ENCODE results near the gene REXO5.

Gene REXO5

DNA sequence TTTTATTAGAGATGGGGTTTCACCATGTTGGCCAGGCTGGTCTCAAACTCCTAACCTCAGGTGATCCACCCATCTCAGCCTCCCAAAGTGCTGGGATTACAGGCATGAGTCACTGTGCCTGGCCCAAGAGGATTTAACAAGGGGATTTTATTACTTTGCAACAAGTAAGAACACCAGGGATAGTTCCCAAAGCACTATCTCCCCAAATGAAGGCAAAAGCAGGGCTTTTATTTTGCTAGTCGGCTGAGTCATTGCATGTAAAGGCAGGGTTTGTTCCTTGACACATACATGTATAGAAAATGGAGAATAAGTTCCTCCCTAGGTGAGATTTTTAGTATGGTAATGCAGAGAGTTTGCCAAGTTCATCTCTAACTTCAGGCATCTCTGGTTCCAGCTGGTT is 24.0 kb downstream of the REXO5 start:
- Mint-ChIP-seq H3K4me1 (no peaks in the 10 kb centered on the region), H3K27me3 (ENCODE audit: low read depth, poor library complexity) (peaks cover 3% of the 10 kb centered on the region), H3K36me3 (ENCODE audit: low read depth) (peaks cover 24% of the 10 kb centered on the region)

DNA sequence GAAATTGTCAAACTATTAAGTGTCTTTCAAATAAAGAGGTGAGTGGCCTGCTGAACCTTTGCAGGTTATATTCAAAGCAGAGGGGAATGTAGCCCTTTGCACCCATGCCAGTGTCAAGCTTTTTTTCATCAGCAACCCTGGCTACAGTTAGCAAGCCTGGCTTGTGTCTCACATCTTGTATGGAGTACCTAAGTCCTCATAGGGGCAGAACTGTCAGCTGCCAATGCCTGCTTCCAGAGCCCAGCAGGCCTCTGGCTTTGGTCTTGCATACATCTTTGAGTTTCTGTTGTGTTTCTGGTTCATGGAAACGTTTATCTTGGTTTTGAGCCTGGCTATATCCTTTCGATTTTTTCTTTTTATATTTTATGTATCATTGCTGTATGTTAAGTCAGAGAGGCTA is 26.8 kb downstream of the REXO5 start:
- DNase-seq = no peak
- Mint-ChIP-seq H3K9me3 (peaks cover 25% of the 10 kb centered on the region), H3K4me1 (no peaks in the 10 kb centered on the region), H3K4me3 (no peak overlapping the region), H3K36me3 (ENCODE audit: low read depth) (peaks cover 51% of the 10 kb centered on the region), H3K27ac (no peak overlapping the region), H3K27me3 (ENCODE audit: low read depth, poor library complexity) (peaks cover 3% of the 10 kb centered on the region)
- TF ChIP-seq, protein P1, sequence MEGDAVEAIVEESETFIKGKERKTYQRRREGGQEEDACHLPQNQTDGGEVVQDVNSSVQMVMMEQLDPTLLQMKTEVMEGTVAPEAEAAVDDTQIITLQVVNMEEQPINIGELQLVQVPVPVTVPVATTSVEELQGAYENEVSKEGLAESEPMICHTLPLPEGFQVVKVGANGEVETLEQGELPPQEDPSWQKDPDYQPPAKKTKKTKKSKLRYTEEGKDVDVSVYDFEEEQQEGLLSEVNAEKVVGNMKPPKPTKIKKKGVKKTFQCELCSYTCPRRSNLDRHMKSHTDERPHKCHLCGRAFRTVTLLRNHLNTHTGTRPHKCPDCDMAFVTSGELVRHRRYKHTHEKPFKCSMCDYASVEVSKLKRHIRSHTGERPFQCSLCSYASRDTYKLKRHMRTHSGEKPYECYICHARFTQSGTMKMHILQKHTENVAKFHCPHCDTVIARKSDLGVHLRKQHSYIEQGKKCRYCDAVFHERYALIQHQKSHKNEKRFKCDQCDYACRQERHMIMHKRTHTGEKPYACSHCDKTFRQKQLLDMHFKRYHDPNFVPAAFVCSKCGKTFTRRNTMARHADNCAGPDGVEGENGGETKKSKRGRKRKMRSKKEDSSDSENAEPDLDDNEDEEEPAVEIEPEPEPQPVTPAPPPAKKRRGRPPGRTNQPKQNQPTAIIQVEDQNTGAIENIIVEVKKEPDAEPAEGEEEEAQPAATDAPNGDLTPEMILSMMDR (IDR thresholded peaks at IDR 0.05) = no peak

More for the DNA sequence above, 24.0 kb downstream of the REXO5 start:
- TF ChIP-seq, protein P1 (IDR thresholded peaks at IDR 0.05) = no peak
- no peak overlapping the region for H3K4me3 Mint-ChIP-seq
- DNase-seq = no peak
- H3K27ac Mint-ChIP-seq = no peak overlapping the region
- H3K9me3 Mint-ChIP-seq = peaks cover 9% of the 10 kb centered on the region

DNA sequence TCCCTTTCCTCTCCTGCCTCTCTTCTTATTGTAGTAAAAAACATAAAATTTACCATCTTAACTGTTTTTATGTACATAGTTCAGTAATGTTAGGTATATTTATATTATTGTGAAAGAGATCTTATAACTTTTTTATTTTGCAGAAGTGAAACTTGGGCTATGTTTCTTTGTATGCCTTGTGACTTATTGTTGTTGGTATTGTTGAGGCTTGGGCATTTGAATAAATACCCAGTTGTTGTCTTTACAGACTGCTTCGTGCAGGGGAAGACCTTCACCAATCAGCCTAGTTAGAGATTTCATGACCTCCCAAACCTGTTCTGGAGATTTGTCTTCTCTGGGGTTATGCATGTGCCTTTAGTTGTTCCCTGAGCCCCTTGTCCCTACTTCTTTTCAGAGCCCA is 31.9 kb downstream of the REXO5 start:
- Mint-ChIP-seq H3K27me3 (ENCODE audit: low read depth, poor library complexity) (peaks cover 3% of the 10 kb centered on the region), H3K36me3 (ENCODE audit: low read depth) (peaks cover 80% of the 10 kb centered on the region), H3K27ac (no peak overlapping the region), H3K4me1 (no peaks in the 10 kb centered on the region), H3K4me3 (no peak overlapping the region), H3K9me3 (peaks cover 25% of the 10 kb centered on the region)
- DNase-seq = no peak
- TF ChIP-seq, protein P1 (IDR thresholded peaks at IDR 0.05) = no peak

DNA sequence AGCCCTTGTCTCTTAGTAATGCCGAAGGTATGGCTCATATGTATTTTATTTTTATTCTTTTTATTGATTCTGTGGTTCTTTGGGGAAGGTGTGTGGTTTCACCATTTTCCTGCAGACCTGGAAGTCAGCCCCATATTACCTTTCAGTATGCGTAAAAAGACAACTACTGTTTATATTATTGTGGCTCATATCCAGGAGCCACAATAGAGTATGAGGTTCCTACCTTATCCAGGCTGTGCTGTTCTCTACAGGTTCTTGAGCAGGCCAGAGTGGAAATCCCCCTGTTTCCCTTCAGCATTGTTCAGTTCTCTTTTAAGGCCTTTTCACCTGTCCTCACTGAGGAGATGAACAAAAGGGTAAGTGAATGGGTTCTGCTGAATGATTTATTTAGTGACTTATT is 33.2 kb downstream of the REXO5 start:
- H3K4me3 Mint-ChIP-seq = no peak overlapping the region
- H3K27ac Mint-ChIP-seq = no peak overlapping the region
- DNase-seq = no peak
- peaks cover 3% of the 10 kb centered on the region for H3K27me3 Mint-ChIP-seq (ENCODE audit: low read depth, poor library complexity)
- peaks cover 23% of the 10 kb centered on the region for H3K9me3 Mint-ChIP-seq
- H3K36me3 Mint-ChIP-seq (ENCODE audit: low read depth) = peaks cover 76% of the 10 kb centered on the region
- TF ChIP-seq, protein P1 (IDR thresholded peaks at IDR 0.05) = no peak
- peaks cover 6% of the 10 kb centered on the region for H3K4me1 Mint-ChIP-seq

DNA sequence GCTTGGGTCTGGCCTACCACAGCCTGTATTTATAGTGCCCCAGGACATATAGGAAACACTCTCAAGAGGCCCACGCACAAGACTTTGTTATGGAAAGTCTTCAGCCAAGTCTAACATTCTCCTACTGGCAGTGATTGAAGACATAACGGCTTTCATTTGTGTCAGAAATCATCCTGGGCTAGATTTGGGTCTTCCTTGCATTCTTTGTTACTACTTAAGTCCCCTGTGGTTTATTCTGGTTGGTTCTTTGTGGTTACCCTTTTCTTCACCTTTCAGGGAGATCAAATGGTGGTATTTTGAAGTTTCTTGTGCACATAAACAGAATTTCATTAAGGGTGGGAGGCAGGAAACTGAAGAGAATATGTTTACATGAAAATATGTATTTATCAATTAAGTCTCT is 37.7 kb downstream of the REXO5 start:
- Mint-ChIP-seq H3K4me3 (no peak overlapping the region), H3K36me3 (ENCODE audit: low read depth) (peaks cover 40% of the 10 kb centered on the region), H3K27me3 (ENCODE audit: low read depth, poor library complexity) (no peaks in the 10 kb centered on the region), H3K27ac (no peak overlapping the region), H3K4me1 (peaks cover 6% of the 10 kb centered on the region), H3K9me3 (no peaks in the 10 kb centered on the region)
- TF ChIP-seq, protein P1 (IDR thresholded peaks at IDR 0.05) = no peak
- DNase-seq = no peak

DNA sequence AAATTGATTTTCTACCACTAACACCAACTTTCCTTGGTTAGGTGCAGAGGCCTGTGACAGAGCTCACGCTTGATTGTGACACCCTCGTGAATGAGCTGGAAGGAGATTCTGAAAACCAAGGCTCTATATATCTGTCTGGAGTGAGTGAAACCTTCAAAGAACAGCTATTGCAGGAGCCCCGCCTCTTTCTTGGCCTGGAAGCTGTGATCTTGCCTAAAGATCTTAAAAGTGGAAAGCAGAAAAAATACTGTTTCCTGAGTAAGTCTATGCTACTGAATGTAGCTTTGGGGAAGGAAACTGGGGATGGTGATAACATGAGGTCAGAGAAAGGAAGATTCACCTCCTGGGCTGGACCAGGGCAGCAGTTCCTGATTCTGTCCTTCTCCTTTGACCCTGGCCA is 38.3 kb downstream of the REXO5 start:
- TF ChIP-seq, protein P1 (IDR thresholded peaks at IDR 0.05) = no peak
- H3K9me3 Mint-ChIP-seq = no peaks in the 10 kb centered on the region
- no peak overlapping the region for H3K27ac Mint-ChIP-seq
- peaks cover 6% of the 10 kb centered on the region for H3K4me1 Mint-ChIP-seq
- no peak for DNase-seq
- peaks cover 40% of the 10 kb centered on the region for H3K36me3 Mint-ChIP-seq (ENCODE audit: low read depth)
- H3K27me3 Mint-ChIP-seq (ENCODE audit: low read depth, poor library complexity) = no peaks in the 10 kb centered on the region
- H3K4me3 Mint-ChIP-seq = no peak overlapping the region

Data from nephron progenitor cell (in vitro differentiated cells).